Activated T-cell treated with anti-CD3 and anti-CD28 coated beads for 24 hours (primary cell): ENCODE data around the gene SLC48A1.

ENCODE experiments used
- DNase-seq: peaks from one replicate; pipeline ENCODE4 v3.0.0-alpha.2; 2020; ENCODE audit warnings: low read depth

Gene SLC48A1

DNA sequence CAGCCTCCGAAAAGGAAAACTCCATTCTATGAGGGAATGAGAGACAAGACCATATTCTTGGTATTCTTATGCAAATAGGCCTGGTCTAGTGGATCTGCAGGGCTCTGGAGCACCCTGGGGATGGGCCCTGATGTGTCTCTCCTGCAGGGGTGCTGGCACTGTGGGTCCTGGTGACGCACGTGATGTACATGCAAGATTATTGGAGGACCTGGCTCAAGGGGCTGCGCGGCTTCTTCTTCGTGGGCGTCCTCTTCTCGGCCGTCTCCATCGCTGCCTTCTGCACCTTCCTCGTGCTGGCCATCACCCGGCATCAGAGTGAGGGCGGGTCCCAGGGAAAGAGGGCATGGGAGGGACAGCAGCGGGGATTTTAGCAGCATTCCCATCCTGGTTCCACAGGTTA lies 5.8 kb downstream of the SLC48A1 start:
- no peak for DNase-seq

- peak; percentile 89 for DNase-seq
Observed at GRCh38 chr12:47779301-47779942, 6.4 kb downstream of the SLC48A1 start.

GRCh38 chr12:47779943-47780504 lies 7.0 kb downstream of the SLC48A1 start:
- DNase-seq = no peak

GRCh38 chr12:47781479-47782371 lies 8.7 kb downstream of the SLC48A1 start:
- DNase-seq = no peak

DNA sequence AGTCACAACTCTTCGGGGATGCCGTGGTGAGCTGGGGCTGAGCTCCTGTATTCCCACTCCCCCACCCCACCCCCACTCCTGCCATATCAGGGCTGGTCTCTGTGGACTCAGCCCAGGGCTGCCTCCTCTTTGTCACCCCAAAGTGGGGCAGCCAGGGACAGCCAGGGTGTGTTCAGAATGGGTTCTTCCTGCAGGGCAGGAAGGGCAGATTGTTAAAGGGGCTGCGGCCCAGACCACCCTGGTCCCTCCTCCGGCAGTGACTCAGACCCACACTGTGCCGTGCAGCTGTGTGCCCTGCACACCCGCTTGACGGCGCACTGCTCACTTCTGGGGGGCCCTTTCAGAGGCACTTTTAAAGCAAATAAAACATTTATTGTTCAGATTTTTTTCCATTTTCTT lies 9.3 kb downstream of the SLC48A1 start:
- DNase-seq = no peak

- no peak for DNase-seq
Observed at GRCh38 chr12:47783024-47783755, 10.2 kb downstream of the SLC48A1 start.

- DNase-seq = no peak
Observed at GRCh38 chr12:47783821-47784819, 11.1 kb downstream of the SLC48A1 start.

DNA sequence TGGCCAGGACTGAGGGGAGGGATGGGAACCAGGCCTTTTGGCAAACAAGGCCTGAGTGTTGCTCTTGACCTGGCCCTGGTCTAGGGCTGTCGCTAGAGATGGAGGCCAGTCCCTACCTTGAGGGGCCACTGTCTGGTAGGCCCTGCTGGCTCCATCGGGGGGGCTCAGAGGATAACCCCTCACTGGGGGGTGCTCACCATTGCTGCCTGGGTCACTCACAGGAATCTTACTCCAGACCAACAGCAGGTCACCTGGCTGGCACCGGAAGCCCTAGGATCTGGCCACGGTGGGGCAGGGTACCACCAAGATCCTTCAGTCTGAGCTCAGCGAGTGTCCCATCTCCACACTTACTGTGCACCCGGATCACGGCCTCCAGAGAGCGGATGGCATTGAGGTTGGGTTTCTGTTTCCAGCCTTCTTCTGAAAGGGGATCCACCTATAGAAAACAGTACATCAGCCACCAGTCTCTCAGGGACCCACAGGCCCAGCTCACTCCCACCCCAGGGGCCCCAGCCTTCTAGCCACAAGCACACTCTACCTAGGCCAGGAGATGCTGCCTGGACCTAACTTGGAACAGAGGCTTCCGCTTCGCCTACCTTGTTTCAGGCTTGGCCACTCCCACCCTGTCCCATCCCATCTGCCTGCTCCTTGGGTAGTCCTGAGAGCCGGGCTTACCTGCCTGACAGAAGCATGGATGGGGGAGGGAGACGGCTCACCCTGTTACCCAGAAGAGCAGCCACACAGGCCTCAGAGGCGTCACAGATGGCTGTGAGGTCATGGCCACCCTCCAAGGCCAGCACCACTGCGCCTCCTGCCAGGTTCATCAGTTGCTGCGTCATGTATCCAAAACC lies 12.2 kb downstream of the SLC48A1 start:
- DNase-seq = no peak

DNA sequence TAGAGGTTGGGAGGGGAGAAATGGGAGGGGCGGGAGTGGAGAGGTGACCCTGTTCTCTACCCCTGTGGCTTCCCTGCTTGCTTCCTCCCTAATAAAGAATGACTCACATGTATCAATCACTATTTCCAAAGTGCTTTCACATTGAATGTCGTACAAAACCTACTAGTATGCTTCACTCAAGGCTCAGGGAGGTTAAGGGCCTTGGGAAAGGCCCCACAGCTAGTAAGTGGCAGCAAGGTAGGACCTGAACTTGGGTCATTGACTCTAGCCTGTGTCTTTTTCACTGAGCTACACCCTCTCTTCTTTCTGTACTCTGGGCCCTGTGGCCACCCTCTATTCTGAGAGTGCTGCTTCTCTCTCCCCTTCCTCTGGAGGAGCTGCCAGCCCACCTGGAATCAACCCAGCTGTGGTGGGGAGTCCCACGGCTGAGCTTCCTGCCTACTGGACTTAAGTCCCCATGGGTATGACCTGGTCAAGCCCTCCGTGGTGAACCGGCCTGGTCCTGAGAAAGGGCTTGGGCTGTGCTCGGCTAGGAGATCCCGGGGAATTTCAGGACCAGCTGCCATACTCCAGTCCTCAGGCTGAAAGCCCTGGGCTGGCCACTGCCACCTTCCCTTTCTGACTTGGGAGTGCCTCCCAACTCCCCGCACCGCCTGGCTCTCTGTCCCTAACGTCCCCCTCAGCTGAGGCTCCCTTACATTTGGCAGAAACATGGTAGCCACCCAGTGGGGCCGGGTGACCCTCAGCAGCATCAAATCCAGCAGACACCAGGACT lies 13.0 kb downstream of the SLC48A1 start:
- no peak for DNase-seq

DNA sequence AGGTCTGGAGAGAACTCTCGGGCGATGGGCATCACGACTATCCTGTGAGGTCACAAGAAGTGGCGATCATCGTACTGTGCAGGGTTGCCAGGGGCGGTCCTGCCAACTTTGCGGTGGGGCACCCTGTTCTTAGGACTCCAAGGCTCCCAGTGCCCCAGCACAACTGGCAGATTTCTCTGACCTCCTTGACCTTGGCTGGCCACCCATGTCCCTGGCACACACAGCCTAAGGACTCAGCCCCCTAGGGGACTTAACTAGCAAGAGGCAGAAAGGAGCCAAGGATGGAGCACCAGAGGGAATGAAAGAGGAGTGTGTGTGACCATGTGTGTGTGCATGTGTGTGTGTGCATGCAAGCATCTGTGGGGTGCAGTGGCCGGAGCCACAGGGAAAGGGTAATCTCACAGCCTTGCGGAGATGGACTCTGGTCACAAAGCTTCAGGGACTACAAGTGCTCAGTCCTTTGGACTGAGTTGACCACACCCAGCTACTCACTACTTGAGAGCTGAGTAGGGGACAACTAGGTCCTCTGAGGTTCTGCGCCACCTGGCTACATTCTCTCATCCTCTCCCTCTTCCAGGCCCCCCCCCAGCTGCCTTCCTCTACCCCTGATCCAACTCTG lies 13.7 kb downstream of the SLC48A1 start:
- DNase-seq = no peak

DNA sequence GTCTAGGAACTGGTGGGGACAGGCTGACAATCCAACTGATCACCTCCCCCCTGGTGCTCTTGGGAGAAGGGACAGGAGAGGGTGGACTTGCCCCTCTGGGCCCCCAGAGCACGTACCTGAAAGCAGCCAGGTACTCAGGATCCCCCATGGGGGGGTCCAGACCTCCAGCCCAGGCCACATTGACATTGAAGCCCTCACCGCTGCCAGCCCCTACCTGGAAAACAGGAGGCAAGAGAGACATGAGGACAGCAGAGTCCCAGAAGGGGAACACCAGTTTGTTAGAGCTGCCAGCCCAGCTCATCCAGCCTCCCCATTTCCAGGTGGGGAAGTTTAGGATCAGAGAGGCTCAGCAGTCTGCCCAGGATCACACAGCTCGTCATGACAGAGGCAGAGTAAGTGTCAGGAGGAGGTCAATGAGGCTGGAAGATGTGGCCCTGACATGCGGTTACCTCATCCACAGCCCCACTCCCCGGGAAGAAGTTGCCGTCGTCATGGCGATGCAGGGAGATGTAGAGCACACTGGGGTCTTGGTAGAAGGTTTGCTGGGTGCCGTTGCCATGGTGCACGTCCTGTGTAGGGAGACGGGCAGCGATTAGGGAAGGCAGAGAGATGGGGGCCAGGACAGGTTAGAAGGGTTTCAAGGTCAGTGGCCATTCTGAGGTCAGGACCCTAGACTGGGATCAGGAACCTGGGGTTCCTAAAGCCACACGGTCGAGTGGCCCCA lies 14.7 kb downstream of the SLC48A1 start:
- DNase-seq = no peak

GRCh38 chr12:47789141-47789540 lies 16.1 kb downstream of the SLC48A1 start:
- DNase-seq = no peak

GRCh38 chr12:47789712-47790489 lies 16.9 kb downstream of the SLC48A1 start:
- DNase-seq = no peak

- no peak for DNase-seq
Observed at GRCh38 chr12:47790676-47791350, 17.8 kb downstream of the SLC48A1 start.

DNA sequence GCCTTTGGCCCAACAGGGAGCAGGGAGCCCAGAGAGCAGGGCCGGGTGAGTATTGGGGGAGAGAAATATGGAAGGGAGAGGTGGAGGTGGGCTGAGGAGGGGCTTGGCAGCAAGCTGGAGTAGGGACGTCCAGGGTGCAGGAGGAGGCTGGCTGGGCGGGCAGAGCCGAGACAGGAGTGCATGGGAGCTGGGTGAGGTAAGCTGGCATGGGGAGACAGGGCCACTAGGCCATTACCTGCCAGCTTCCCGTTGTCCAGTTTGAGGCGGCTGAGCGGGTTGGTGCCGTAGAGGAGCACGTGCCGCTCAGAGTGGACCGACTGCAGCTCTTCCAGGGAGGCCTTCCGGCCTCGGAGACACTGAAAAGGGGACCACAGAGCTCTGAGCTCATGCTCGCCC lies 18.3 kb downstream of the SLC48A1 start:
- DNase-seq = no peak

DNA sequence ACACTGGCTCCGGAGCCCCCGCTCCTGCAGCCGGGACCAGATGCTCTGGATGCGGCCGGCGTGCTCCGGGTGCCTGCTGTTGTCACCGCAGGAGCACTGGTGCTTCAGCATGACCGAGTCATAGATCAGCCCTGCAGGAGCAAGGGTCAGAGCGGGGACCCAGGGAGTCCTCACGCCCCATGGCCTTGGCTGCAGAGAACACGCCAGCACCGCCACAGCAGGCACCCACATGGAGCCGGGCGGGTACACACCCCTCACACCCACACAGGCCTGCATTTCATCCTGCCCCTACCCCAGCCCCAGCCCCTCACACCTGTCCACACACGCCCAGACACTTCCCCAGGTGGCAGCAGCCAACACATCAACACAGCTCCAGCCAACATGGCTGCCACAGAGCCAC lies 18.8 kb downstream of the SLC48A1 start:
- no peak for DNase-seq
